ENCODE measurements around the gene C8A. TPM values are rescaled to one million over a fixed set of nuclear protein-coding genes. Genes with fewer than 3 reads are reported as not detected.

C8A gene
- polyA plus RNA-seq, 1 donor (not counting 4 experiments of a cell fraction or from before 2014, with no cell fraction given), result not detected

DNA sequence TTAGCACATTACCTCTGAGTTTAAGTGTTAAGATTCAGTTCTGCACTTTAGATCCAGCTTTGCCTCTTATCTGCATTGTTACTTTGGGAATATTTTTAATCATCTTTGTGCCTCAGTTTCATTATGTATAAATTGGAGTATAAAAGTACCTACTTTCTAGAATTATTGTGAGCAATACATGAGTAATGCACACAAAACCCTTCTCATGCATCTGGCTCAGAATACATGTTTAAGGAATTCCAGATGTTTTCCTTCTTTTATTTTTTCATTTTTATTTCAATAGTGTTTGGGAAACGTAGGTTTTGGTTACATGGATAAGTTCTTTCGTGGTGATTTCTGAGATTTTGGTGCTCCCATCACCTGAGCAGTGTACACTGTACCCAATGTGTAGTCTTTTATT lies 14.2 kb downstream of the C8A start:
- TF ChIP-seq, protein P1, sequence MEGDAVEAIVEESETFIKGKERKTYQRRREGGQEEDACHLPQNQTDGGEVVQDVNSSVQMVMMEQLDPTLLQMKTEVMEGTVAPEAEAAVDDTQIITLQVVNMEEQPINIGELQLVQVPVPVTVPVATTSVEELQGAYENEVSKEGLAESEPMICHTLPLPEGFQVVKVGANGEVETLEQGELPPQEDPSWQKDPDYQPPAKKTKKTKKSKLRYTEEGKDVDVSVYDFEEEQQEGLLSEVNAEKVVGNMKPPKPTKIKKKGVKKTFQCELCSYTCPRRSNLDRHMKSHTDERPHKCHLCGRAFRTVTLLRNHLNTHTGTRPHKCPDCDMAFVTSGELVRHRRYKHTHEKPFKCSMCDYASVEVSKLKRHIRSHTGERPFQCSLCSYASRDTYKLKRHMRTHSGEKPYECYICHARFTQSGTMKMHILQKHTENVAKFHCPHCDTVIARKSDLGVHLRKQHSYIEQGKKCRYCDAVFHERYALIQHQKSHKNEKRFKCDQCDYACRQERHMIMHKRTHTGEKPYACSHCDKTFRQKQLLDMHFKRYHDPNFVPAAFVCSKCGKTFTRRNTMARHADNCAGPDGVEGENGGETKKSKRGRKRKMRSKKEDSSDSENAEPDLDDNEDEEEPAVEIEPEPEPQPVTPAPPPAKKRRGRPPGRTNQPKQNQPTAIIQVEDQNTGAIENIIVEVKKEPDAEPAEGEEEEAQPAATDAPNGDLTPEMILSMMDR (optimal IDR thresholded peaks at IDR 0.05 in 1 of 3, IDR thresholded peaks at IDR 0.05 in 1 of 3, conservative IDR thresholded peaks at IDR 0.05 in 1 of 3; ENCODE audit: extremely low read depth in 1 of 3, insufficient read depth in 2 of 3, low read length in 3 of 3), result no peak
- TF ChIP-seq EZH2 (IDR thresholded peaks at IDR 0.05; ENCODE audit: low read length), result no peak
- H3K9ac ChIP-seq (ENCODE audit: control insufficient read depth, extremely low read depth, insufficient read depth, low read length), result no peak overlapping the region
- no peak overlapping the region for H2AFZ ChIP-seq (ENCODE audit: control insufficient read depth, low read length)
- no peaks in the 10 kb centered on the region for H3K36me3 ChIP-seq (ENCODE audit: control insufficient read depth in 2 of 2, extremely low read depth in 1 of 2, insufficient read depth in 2 of 2, low read length in 2 of 2)
- no peaks in the 10 kb centered on the region for H3K79me2 ChIP-seq (ENCODE audit: control insufficient read depth, insufficient read depth, low read length)
- DNase-seq (ENCODE audit: low read depth, low spot score) (no peak), FAIRE-seq (no peak)
- H4K20me1 ChIP-seq (ENCODE audit: control insufficient read depth, extremely low read depth, insufficient read depth, low read length), result no peaks in the 10 kb centered on the region
- peaks cover 15% of the 10 kb centered on the region for H3K4me1 ChIP-seq (ENCODE audit: control insufficient read depth, extremely low read depth, insufficient read depth, low read length)
- H3K4me2 ChIP-seq (ENCODE audit: control insufficient read depth, extremely low read depth, insufficient read depth, low read depth, low read length), result no peak overlapping the region
- no peaks in the 10 kb centered on the region for H3K9me3 ChIP-seq (ENCODE audit: control insufficient read depth, low read depth, low read length)
- no peaks in the 10 kb centered on the region for H3K9me1 ChIP-seq (ENCODE audit: control insufficient read depth, extremely low read depth, insufficient read depth, low read length)
- dilution Hi-C loops (cut with MboI; ENCODE audit: extremely low pct_ligation_motif_present, low sequenced_read_pairs), result no loop called here
- H3K4me3 ChIP-seq (ENCODE audit: control insufficient read depth in 2 of 3, extremely low read depth in 1 of 3, insufficient read depth in 2 of 3, low read depth in 1 of 3, low read length in 3 of 3), result no peak overlapping the region
- H3K27me3 ChIP-seq (ENCODE audit: control insufficient read depth, extremely low read depth, insufficient read depth, low read length), result no peaks in the 10 kb centered on the region
- H3K27ac ChIP-seq (ENCODE audit: control insufficient read depth, insufficient read depth, low read length), result no peak overlapping the region

DNA sequence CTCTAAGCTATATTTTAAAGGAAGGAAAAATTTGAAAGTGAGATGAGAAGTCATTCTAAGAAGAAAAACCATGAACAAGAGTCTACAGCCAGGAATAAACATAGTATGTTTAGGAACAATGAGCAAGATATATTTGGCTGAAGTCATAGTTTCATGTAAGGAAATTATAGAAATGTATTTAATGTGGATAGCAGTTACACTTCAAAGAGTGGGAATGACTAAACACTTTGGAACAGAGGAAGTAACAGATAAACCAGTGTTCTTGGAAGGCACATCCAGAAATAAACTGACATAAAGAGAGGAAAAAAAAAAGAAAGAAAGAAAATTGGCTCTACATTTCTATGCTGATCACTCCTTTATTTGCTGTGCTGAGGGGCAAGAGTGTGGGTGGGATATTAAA lies 18.0 kb downstream of the C8A start:
- Histone ChIP-seq H4K20me1 (ENCODE audit: control insufficient read depth, extremely low read depth, insufficient read depth, low read length) (no peaks in the 10 kb centered on the region), H3K4me1 (ENCODE audit: control insufficient read depth, extremely low read depth, insufficient read depth, low read length) (peaks cover 5% of the 10 kb centered on the region), H2AFZ (ENCODE audit: control insufficient read depth, low read length) (no peak overlapping the region), H3K36me3 (ENCODE audit: control insufficient read depth in 2 of 2, extremely low read depth in 1 of 2, insufficient read depth in 2 of 2, low read length in 2 of 2) (no peaks in the 10 kb centered on the region), H3K4me3 (ENCODE audit: control insufficient read depth in 2 of 3, extremely low read depth in 1 of 3, insufficient read depth in 2 of 3, low read depth in 1 of 3, low read length in 3 of 3) (no peak overlapping the region), H3K4me2 (ENCODE audit: control insufficient read depth, extremely low read depth, insufficient read depth, low read depth, low read length) (no peak overlapping the region), H3K9me1 (ENCODE audit: control insufficient read depth, extremely low read depth, insufficient read depth, low read length) (no peaks in the 10 kb centered on the region), H3K27ac (ENCODE audit: control insufficient read depth, insufficient read depth, low read length) (no peak overlapping the region), H3K27me3 (ENCODE audit: control insufficient read depth, extremely low read depth, insufficient read depth, low read length) (no peaks in the 10 kb centered on the region), H3K9ac (ENCODE audit: control insufficient read depth, extremely low read depth, insufficient read depth, low read length) (no peak overlapping the region), H3K79me2 (ENCODE audit: control insufficient read depth, insufficient read depth, low read length) (no peaks in the 10 kb centered on the region), H3K9me3 (ENCODE audit: control insufficient read depth, low read depth, low read length) (no peaks in the 10 kb centered on the region)
- DNase-seq (ENCODE audit: low read depth, low spot score) (no peak), FAIRE-seq (no peak)
- dilution Hi-C loops (cut with MboI; ENCODE audit: extremely low pct_ligation_motif_present, low sequenced_read_pairs), result no loop called here
- TF ChIP-seq, protein P1 (optimal IDR thresholded peaks at IDR 0.05 in 1 of 3, IDR thresholded peaks at IDR 0.05 in 1 of 3, conservative IDR thresholded peaks at IDR 0.05 in 1 of 3; ENCODE audit: extremely low read depth in 1 of 3, insufficient read depth in 2 of 3, low read length in 3 of 3), result no peak
- no peak for TF ChIP-seq EZH2 (IDR thresholded peaks at IDR 0.05; ENCODE audit: low read length)

Data from keratinocyte (primary cell).